NCI-H748 treated with DMSO at 0.1 percent for 48 hours (cell line): ENCODE measurements around the gene BMPR1B.
"Not testable (repeated sequence)": the region's sequence is repeated elsewhere in the genome, so short reads cannot be mapped to it uniquely, and the experiment has no call there.

Experiments
- DNase-seq: peaks from one replicate; lab custom pipeline; 2025; lab: John Stamatoyannopoulos, UW

The BMPR1B gene

GRCh38 chr4:95142932-95143331, 385.2 kb downstream of the BMPR1B start:
- DNase-seq, result no peak

GRCh38 chr4:95151255-95151654, 393.5 kb downstream of the BMPR1B start:
- no peak for DNase-seq

- DNase-seq, result no peak
Observed at GRCh38 chr4:95153182-95153581, 395.4 kb downstream of the BMPR1B start.

GRCh38 chr4:95155759-95156451, 398.1 kb downstream of the BMPR1B start:
- DNase-seq, result peak; percentile 5

GRCh38 chr4:95156452-95156765, 398.7 kb downstream of the BMPR1B start:
- DNase-seq, result no peak

- no peak for DNase-seq
Observed at GRCh38 chr4:95157596-95157995, 399.8 kb downstream of the BMPR1B start.

- no peak for DNase-seq
Observed at GRCh38 chr4:95158045-95158444, 400.3 kb downstream of the BMPR1B start.

- DNase-seq, result no peak
Observed at GRCh38 chr4:95158626-95159025, 400.9 kb downstream of the BMPR1B start.

- DNase-seq, result no peak
Observed at GRCh38 chr4:95159384-95159783, 401.6 kb downstream of the BMPR1B start.

GRCh38 chr4:95161781-95162469, 404.2 kb downstream of the BMPR1B start:
- no peak for DNase-seq

GRCh38 chr4:95162867-95163266, 405.1 kb downstream of the BMPR1B start:
- no peak for DNase-seq

GRCh38 chr4:95165926-95166524, 408.3 kb downstream of the BMPR1B start:
- DNase-seq, result peak; percentile 72

GRCh38 chr4:95167805-95168204, 410.1 kb downstream of the BMPR1B start:
- no peak for DNase-seq

GRCh38 chr4:95170176-95170575, 412.4 kb downstream of the BMPR1B start:
- DNase-seq, result no peak

GRCh38 chr4:95171377-95171776, 413.6 kb downstream of the BMPR1B start:
- DNase-seq, result not testable (repeated sequence)

GRCh38 chr4:95178938-95179337, 421.2 kb downstream of the BMPR1B start:
- no peak for DNase-seq

GRCh38 chr4:95180531-95181242, 422.9 kb downstream of the BMPR1B start:
- no peak for DNase-seq

- peak; percentile 32 for DNase-seq
Observed at GRCh38 chr4:95181243-95181995, 423.7 kb downstream of the BMPR1B start.

GRCh38 chr4:95181996-95182306, 424.2 kb downstream of the BMPR1B start:
- no peak for DNase-seq

- no peak for DNase-seq
Observed at GRCh38 chr4:95183656-95184408, 426.1 kb downstream of the BMPR1B start.

- DNase-seq, result peak; percentile 71
Observed at GRCh38 chr4:95186666-95187065, 428.9 kb downstream of the BMPR1B start.
